ENCODE measurements around the gene PJVK. TPM values are rescaled to one million over a fixed set of nuclear protein-coding genes. Genes with fewer than 3 reads are reported as not detected.

PJVK gene
- total RNA-seq, 1 experiment from 2014 or later: 2.6 TPM

GRCh38 chr2:178436662-178437061, 14.5 kb upstream of the PJVK start:
- Histone ChIP-seq H3K27ac (ENCODE audit: low read depth, low read length) (no peak overlapping the region), H3K4me3 (replicated peaks in 1 of 2; ENCODE audit: low read depth in 1 of 2, low read length in 2 of 2) (no peak overlapping the region), H4K20me1 (ENCODE audit: insufficient read depth) (no peaks in the 10 kb centered on the region), H3K9ac (ENCODE audit: low read length) (no peak overlapping the region), H3K4me2 (ENCODE audit: low read length) (no peak overlapping the region), H2AFZ (ENCODE audit: low read depth, low read length, poor library complexity, severe bottlenecking) (no peak overlapping the region), H3K4me1 (ENCODE audit: control insufficient read depth in 1 of 2, insufficient read depth in 2 of 2, low read length in 2 of 2) (peaks cover 13 to 23% of the 10 kb centered on the region in 2 experiments), H3K79me2 (ENCODE audit: insufficient read depth, low read length) (no peaks in the 10 kb centered on the region), H3K9me3 (ENCODE audit: control insufficient read depth in 1 of 2, insufficient read depth in 1 of 2, low read depth in 1 of 2, low read length in 2 of 2) (no peaks in the 10 kb centered on the region), H3K9me2 (ENCODE audit: insufficient read depth) (no peaks in the 10 kb centered on the region), H3K36me3 (ENCODE audit: control insufficient read depth in 1 of 2, insufficient read depth in 2 of 2, low read length in 2 of 2) (peaks cover 40 to 52% of the 10 kb centered on the region in 2 experiments), H3K27me3 (ENCODE audit: insufficient read depth, low read length) (no peaks in the 10 kb centered on the region)
- RAD21 ChIA-PET (ENCODE audit: low non-redundant PET in 1 of 2, low total read pairs in 2 of 2, uncharacterized antibody in 2 of 2, unreplicated experiment in 2 of 2): no interaction called here
- DNase-seq (ENCODE audit: low read depth, low spot score) (no peak), ATAC-seq (no peak)
- POLR2A ChIA-PET: no interaction called here
- no peak for TF ChIP-seq POLR2AphosphoS5 (IDR thresholded peaks at IDR 0.05; ENCODE audit: low read depth, low read length)
- no peak for TF ChIP-seq ATF3 (IDR thresholded peaks at IDR 0.05)
- TF ChIP-seq POLR2A (IDR thresholded peaks at IDR 0.05; ENCODE audit: borderline replicate concordance, extremely low read depth, insufficient read depth, insufficient read length): no peak
- TF ChIP-seq MAX (IDR thresholded peaks at IDR 0.05): no peak
- no peak for TF ChIP-seq RAD21 (IDR thresholded peaks at IDR 0.05; ENCODE audit: low read depth)
- no peak for TF ChIP-seq YY1 (IDR thresholded peaks at IDR 0.05; ENCODE audit: extremely low read depth, insufficient replicate concordance, low read depth, low read length)
- no peak for TF ChIP-seq EZH2phosphoT487 (IDR thresholded peaks at IDR 0.05; ENCODE audit: borderline replicate concordance)
- no peak for TF ChIP-seq JUND (IDR thresholded peaks at IDR 0.05)
- TF ChIP-seq CBX3 (IDR thresholded peaks at IDR 0.05; ENCODE audit: low read depth): no peak
- no peak for TF ChIP-seq EZH2 (IDR thresholded peaks at IDR 0.05)
- no peak for TF ChIP-seq FOSL1 (IDR thresholded peaks at IDR 0.05; ENCODE audit: low read depth)
- TF ChIP-seq ELF1 (IDR thresholded peaks at IDR 0.05; ENCODE audit: borderline replicate concordance, low read depth): no peak
- no peak for TF ChIP-seq ZNF274 (IDR thresholded peaks at IDR 0.05; ENCODE audit: low read depth, low read length)
- TF ChIP-seq ZBTB33 (IDR thresholded peaks at IDR 0.05; ENCODE audit: extremely low read depth, insufficient replicate concordance, low read length): no peak
- no peak for TF ChIP-seq ZFX (IDR thresholded peaks at IDR 0.05)
- TF ChIP-seq REST (IDR thresholded peaks at IDR 0.05; ENCODE audit: low read depth): no peak
- no peak for TF ChIP-seq CTCF (IDR thresholded peaks at IDR 0.05 in 2 of 3, conservative IDR thresholded peaks at IDR 0.05 in 1 of 3; ENCODE audit: borderline replicate concordance in 1 of 3, insufficient read depth in 1 of 3, low read depth in 2 of 3, low read length in 2 of 3)
- BruUV-seq (replicated peaks): no TSS peak
- intact Hi-C loops (cut with micrococcal nuclease): no loop called here
- CTCF ChIA-PET: no interaction called here
